ENCODE data around the gene ZNF608.

DNA sequence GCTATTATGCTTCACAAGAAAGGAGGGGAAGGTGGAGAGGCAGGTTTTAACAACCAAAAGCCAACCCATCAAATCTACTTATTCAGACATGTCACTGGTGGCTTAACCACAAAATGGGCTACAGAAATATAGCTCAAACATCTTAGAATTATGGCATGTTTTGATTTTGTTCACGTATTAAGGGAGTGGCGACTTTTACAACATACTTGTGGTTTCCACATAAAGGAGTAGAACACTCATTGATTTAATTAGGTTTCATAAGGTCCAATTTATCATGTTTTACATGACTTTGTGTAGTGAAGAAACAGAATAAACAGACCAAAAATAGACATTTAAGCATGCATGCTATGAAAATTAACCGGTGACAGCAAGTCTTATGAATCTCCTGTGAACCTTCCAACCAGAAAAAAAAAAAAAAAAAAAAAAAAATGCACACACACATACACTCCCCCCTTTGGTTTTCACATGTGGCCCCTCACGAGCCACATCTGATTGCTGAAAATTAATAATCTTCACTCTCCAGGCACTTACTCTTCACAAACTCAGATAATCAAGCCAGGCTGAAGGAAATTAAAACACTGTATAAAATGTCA is 5.4 kb downstream of the ZNF608 start:
- TF ChIP-seq EZH2 (IDR thresholded peaks at IDR 0.05) (no peak), CTCF (IDR thresholded peaks at IDR 0.05) (no peak)

Measured in neural progenitor cell (in vitro differentiated cells).